ENCODE results near the gene ZNF200. TPM values are rescaled to one million over a fixed set of nuclear protein-coding genes. Genes with fewer than 3 reads are reported as not detected.

ZNF200 gene
- total RNA-seq, 1 experiment from 2014 or later = 8.8 TPM

DNA sequence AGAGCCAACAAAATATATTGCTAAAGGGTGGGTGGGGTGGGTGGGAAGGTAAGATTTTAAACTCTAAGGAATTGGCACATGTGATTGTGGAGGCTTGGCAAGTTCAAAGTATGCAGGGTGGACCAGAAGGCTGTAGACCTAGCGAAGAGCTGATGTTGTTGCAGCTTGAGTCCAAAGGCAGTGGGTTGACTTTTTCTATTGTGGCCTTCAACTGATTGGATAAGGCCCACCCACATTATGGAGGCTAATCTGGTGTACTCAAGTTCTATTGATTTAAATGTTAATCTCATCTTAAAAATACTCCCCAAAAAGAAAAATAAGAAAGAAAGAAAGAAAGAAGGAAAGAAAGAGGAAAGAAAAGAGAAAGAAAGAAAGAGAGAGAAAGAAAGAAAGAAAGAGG lies 22.4 kb downstream of the ZNF200 start (continued):
- TF ChIP-seq, protein P1, sequence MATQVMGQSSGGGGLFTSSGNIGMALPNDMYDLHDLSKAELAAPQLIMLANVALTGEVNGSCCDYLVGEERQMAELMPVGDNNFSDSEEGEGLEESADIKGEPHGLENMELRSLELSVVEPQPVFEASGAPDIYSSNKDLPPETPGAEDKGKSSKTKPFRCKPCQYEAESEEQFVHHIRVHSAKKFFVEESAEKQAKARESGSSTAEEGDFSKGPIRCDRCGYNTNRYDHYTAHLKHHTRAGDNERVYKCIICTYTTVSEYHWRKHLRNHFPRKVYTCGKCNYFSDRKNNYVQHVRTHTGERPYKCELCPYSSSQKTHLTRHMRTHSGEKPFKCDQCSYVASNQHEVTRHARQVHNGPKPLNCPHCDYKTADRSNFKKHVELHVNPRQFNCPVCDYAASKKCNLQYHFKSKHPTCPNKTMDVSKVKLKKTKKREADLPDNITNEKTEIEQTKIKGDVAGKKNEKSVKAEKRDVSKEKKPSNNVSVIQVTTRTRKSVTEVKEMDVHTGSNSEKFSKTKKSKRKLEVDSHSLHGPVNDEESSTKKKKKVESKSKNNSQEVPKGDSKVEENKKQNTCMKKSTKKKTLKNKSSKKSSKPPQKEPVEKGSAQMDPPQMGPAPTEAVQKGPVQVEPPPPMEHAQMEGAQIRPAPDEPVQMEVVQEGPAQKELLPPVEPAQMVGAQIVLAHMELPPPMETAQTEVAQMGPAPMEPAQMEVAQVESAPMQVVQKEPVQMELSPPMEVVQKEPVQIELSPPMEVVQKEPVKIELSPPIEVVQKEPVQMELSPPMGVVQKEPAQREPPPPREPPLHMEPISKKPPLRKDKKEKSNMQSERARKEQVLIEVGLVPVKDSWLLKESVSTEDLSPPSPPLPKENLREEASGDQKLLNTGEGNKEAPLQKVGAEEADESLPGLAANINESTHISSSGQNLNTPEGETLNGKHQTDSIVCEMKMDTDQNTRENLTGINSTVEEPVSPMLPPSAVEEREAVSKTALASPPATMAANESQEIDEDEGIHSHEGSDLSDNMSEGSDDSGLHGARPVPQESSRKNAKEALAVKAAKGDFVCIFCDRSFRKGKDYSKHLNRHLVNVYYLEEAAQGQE (IDR thresholded peaks at IDR 0.05; ENCODE audit: low read depth) = no peak
- no peak for TF ChIP-seq SIN3A (IDR thresholded peaks at IDR 0.05; ENCODE audit: low read depth)

DNA sequence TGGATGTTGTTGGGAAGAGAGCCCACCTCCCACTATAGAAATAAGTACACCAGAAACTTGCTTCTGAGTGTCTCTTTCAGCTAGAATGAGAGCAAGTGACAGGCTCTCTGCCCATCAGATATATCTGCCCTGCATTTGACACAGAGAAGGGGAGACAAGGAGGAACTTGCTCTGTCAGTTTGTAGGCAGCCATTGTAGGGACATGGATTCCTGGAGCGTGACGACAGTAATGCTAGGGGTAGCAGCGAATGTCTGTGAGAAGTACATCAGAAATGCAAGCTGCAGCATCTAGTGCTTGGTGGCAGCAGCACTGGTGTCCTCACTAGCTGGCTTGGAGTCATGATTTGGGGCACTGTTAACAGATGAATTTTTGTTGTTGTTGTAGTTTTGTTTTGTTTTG lies 23.0 kb downstream of the ZNF200 start:
- TF ChIP-seq SIN3A (IDR thresholded peaks at IDR 0.05; ENCODE audit: low read depth) (no peak), POLR2A (IDR thresholded peaks at IDR 0.05; ENCODE audit: borderline replicate concordance, extremely low read depth, insufficient read depth, insufficient read length) (no peak), JUND (IDR thresholded peaks at IDR 0.05) (no peak), CEBPB (IDR thresholded peaks at IDR 0.05; ENCODE audit: low read depth) (no peak)
- Histone ChIP-seq H3K27me3 (ENCODE audit: insufficient read depth, low read length) (no peaks in the 10 kb centered on the region), H3K4me3 (replicated peaks in 1 of 2; ENCODE audit: low read depth in 1 of 2, low read length in 2 of 2) (no peak overlapping the region), H4K20me1 (ENCODE audit: insufficient read depth) (no peaks in the 10 kb centered on the region), H3K79me2 (ENCODE audit: insufficient read depth, low read length) (no peaks in the 10 kb centered on the region), H3K9me2 (ENCODE audit: insufficient read depth) (no peaks in the 10 kb centered on the region), H3K9me3 (ENCODE audit: control insufficient read depth in 1 of 2, insufficient read depth in 1 of 2, low read depth in 1 of 2, low read length in 2 of 2) (no peaks in the 10 kb centered on the region; a peak in 1 of 4 replicates), H3K4me1 (ENCODE audit: control insufficient read depth in 1 of 2, insufficient read depth in 2 of 2, low read length in 2 of 2) (no peaks in the 10 kb centered on the region), H3K27ac (ENCODE audit: low read depth, low read length) (no peak overlapping the region), H2AFZ (ENCODE audit: low read depth, low read length, poor library complexity, severe bottlenecking) (no peak overlapping the region), H3K36me3 (ENCODE audit: control insufficient read depth in 1 of 2, insufficient read depth in 2 of 2, low read length in 2 of 2) (no peaks in the 10 kb centered on the region), H3K4me2 (ENCODE audit: low read length) (no peak overlapping the region), H3K9ac (ENCODE audit: low read length) (no peak overlapping the region)
- ChIA-PET POLR2A (no interaction called here), RAD21 (ENCODE audit: low non-redundant PET in 1 of 2, low total read pairs in 2 of 2, uncharacterized antibody in 2 of 2, unreplicated experiment in 2 of 2) (no interaction called here), CTCF (no interaction called here)
- DNase-seq (ENCODE audit: low read depth, low spot score) = no peak
- BruUV-seq (replicated peaks) = no TSS peak
- intact Hi-C loops (cut with micrococcal nuclease) = no loop called here
- ATAC-seq = no peak
